ENCODE measurements around the gene PSMB2. TPM values are rescaled to one million over a fixed set of nuclear protein-coding genes. Genes with fewer than 3 reads are reported as not detected.

Gene PSMB2
- total RNA-seq, 1 donor from 2014 or later: 98.6 TPM

DNA sequence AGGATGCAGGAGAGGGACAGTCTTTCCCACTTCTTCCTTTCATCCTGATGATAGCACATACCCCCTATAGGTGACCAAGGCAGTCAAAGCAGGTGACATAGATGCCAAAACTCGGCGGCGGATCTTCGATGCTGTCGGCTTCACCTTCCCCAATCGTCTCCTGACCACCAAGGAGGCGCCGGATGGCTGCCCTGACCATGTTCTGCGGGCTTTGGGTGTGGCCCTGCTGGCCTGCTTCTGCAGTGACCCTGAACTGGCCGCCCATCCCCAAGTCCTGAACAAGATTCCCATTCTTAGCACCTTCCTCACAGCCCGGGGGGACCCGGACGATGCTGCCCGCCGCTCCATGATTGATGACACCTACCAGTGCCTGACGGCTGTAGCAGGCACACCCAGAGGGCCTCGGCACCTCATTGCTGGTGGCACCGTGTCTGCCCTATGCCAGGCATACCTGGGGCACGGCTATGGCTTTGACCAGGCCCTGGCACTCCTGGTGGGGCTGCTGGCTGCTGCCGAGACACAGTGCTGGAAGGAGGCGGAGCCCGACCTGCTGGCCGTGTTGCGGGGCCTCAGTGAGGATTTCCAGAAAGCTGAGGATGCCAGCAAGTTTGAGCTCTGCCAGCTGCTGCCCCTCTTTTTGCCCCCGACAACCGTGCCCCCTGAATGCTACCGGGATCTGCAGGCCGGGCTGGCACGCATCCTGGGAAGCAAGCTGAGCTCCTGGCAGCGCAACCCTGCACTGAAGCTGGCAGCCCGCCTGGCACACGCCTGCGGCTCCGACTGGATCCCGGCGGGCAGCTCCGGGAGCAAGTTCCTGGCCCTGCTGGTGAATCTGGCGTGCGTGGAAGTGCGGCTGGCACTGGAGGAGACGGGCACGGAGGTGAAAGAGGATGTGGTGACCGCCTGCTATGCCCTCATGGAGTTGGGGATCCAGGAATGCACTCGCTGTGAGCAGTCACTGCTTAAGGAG, 80.8 kb downstream of the PSMB2 start:
- H3K4me3 Mint-ChIP-seq (ENCODE audit: unreplicated experiment): no peak overlapping the region
- H3K4me1 Mint-ChIP-seq (ENCODE audit: low read depth, unreplicated experiment): peaks cover 15% of the 10 kb centered on the region
- H3K9me3 ChIP-seq (ENCODE audit: insufficient read depth, low read depth, low read length): no peaks in the 10 kb centered on the region
- FAIRE-seq (no peak), DNase-seq (ENCODE audit: low read depth) (no peak)
- H3K4me3 ChIP-seq (ENCODE audit: insufficient read depth, low read depth, low read length): no peak overlapping the region
- peaks cover 27% of the 10 kb centered on the region for H3K4me1 ChIP-seq (ENCODE audit: insufficient read depth, low read length)
- H3K27me3 ChIP-seq (ENCODE audit: insufficient read depth, low read length): no peaks in the 10 kb centered on the region
- H3K27me3 Mint-ChIP-seq (ENCODE audit: low read depth, unreplicated experiment): no peaks in the 10 kb centered on the region
- H3K36me3 Mint-ChIP-seq (ENCODE audit: low read depth, unreplicated experiment): peaks cover 9% of the 10 kb centered on the region
- TF ChIP-seq, protein P1, sequence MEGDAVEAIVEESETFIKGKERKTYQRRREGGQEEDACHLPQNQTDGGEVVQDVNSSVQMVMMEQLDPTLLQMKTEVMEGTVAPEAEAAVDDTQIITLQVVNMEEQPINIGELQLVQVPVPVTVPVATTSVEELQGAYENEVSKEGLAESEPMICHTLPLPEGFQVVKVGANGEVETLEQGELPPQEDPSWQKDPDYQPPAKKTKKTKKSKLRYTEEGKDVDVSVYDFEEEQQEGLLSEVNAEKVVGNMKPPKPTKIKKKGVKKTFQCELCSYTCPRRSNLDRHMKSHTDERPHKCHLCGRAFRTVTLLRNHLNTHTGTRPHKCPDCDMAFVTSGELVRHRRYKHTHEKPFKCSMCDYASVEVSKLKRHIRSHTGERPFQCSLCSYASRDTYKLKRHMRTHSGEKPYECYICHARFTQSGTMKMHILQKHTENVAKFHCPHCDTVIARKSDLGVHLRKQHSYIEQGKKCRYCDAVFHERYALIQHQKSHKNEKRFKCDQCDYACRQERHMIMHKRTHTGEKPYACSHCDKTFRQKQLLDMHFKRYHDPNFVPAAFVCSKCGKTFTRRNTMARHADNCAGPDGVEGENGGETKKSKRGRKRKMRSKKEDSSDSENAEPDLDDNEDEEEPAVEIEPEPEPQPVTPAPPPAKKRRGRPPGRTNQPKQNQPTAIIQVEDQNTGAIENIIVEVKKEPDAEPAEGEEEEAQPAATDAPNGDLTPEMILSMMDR (IDR thresholded peaks at IDR 0.05; ENCODE audit: insufficient read depth, low read depth, low read length): no peak
- TF ChIP-seq EZH2 (IDR thresholded peaks at IDR 0.05; ENCODE audit: insufficient read depth, low read length): no peak
- peaks cover 8% of the 10 kb centered on the region for H3K36me3 ChIP-seq (ENCODE audit: insufficient read depth, low read length)
- peak overlapping the region; percentile 66 for H3K27ac Mint-ChIP-seq (ENCODE audit: unreplicated experiment)
- H3K9me3 Mint-ChIP-seq (ENCODE audit: unreplicated experiment): no peaks in the 10 kb centered on the region
- H4K20me1 ChIP-seq (ENCODE audit: insufficient read depth, low read length): peaks cover 80% of the 10 kb centered on the region
- H3K4me2 ChIP-seq (ENCODE audit: low read length): peak overlapping the region; percentile 63
- H2AFZ ChIP-seq (ENCODE audit: low read depth, low read length): no peak overlapping the region
- no peak overlapping the region for H3K27ac ChIP-seq (ENCODE audit: low read depth, low read length)
- peaks cover 54% of the 10 kb centered on the region for H3K79me2 ChIP-seq (ENCODE audit: insufficient read depth, low read length)
- H3K9ac ChIP-seq (ENCODE audit: low read length): peak overlapping the region; percentile 10

DNA sequence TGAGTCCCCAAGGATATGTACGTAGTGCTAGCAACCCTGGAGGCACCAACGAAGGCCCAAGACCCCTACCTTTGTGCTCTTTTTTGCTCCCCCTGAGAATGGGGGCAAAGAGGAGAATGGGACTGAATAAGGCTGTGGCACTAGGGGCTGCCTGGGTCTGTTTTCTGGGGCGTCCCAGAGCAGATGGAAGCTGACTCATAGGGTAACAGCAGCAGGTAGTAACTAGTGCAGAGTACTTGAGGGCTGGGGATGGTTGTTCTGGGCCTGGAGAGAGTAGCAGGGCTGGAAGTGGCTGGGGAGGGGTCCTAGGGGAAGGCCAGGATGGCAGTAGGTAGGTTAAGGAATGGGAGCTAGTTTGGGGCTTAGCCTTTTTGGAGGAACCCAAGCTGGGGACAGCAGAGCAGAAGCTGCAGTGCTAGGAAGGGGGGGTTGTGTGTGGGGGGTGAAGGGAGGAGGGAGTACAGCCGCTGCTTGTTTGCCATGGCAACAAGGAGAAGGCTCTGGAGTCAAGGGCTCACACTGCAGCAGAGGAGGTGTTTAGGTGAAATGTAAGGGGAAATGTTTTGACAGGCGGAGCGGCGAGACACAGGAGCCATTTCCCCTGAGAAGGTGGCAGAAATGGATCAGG, 81.9 kb downstream of the PSMB2 start:
- Histone ChIP-seq H3K36me3 (ENCODE audit: insufficient read depth, low read length) (peaks cover 8% of the 10 kb centered on the region), H3K79me2 (ENCODE audit: insufficient read depth, low read length) (peaks cover 64% of the 10 kb centered on the region), H4K20me1 (ENCODE audit: insufficient read depth, low read length) (peaks cover 80% of the 10 kb centered on the region), H3K27ac (ENCODE audit: low read depth, low read length) (no peak overlapping the region), H3K4me1 (ENCODE audit: insufficient read depth, low read length) (peaks cover 36% of the 10 kb centered on the region), H2AFZ (ENCODE audit: low read depth, low read length) (no peak overlapping the region), H3K27me3 (ENCODE audit: insufficient read depth, low read length) (no peaks in the 10 kb centered on the region), H3K4me3 (ENCODE audit: insufficient read depth, low read depth, low read length) (no peak overlapping the region), H3K9me3 (ENCODE audit: insufficient read depth, low read depth, low read length) (no peaks in the 10 kb centered on the region), H3K9ac (ENCODE audit: low read length) (peak overlapping the region; percentile 91), H3K4me2 (ENCODE audit: low read length) (peak overlapping the region; percentile 88)
- TF ChIP-seq, protein P1 (IDR thresholded peaks at IDR 0.05; ENCODE audit: insufficient read depth, low read depth, low read length): no peak
- TF ChIP-seq EZH2 (IDR thresholded peaks at IDR 0.05; ENCODE audit: insufficient read depth, low read length): no peak
- H3K27ac Mint-ChIP-seq (ENCODE audit: unreplicated experiment): no peak overlapping the region
- peak overlapping the region; percentile 92 for H3K4me3 Mint-ChIP-seq (ENCODE audit: unreplicated experiment)
- DNase-seq (ENCODE audit: low read depth): no peak
- FAIRE-seq: no peak
- H3K36me3 Mint-ChIP-seq (ENCODE audit: low read depth, unreplicated experiment): peaks cover 7% of the 10 kb centered on the region
- no peaks in the 10 kb centered on the region for H3K9me3 Mint-ChIP-seq (ENCODE audit: unreplicated experiment)
- H3K4me1 Mint-ChIP-seq (ENCODE audit: low read depth, unreplicated experiment): peaks cover 24% of the 10 kb centered on the region
- no peaks in the 10 kb centered on the region for H3K27me3 Mint-ChIP-seq (ENCODE audit: low read depth, unreplicated experiment)

All from astrocyte (in vitro differentiated cells and primary cell).